HG03469 (cell line): ENCODE data around the gene KLHL2.
"Not testable (repeated sequence)": the region's sequence is repeated elsewhere in the genome, so short reads cannot be mapped to it uniquely, and the experiment has no call there.

Experiments used
- ATAC-seq: cut with Tn5 transposase; IDR thresholded peaks from one replicate; pipeline ENCODE4 v1.9.1; 2021; ENCODE audit warnings: mild to moderate bottlenecking, moderate library complexity, moderate number of reproducible peaks; ENCODE audit not compliant: unreplicated experiment

KLHL2 gene

DNA sequence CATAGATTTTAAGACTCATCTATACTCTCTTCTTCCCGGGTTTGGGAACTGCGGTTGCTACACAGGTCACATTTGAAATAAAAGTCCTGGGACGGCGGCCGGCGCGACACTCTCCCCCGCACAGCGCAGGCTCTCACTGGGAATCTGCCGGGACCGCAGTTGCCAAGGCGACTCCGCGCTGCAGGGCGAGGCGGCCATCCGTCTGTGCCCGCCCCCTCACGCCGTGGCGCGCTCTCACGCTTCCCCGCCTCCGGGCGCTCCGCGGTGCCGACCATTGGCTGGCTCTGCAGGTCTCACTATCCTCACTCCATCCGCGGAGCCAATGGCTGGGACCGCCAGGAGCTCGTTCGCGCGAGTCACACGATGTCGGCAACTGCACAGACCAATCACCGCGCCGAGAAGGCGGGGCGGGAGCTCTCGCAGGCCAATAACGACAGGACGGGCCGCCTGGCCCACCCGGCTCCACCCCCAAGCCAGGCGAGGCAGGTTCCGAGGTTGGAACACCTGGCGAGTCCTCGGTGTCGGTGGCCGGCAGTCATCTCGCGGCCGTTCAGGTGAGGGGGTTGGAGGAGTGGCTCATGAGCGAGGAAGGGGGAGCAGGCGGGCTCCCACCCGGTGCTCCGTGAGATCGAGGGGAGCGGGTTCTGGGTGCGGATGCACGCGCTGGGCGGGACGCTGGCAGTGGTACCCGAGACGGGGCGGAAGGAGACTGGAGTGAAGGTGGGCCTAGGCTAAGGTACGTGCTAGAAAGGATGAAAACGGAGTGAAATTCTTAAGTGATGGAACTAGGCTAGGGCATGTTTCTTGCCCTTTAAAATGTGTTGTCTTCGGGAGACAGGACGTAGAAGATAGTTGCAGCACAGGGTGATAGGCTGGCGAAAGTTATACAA, 120.1 kb downstream of the KLHL2 start, which contains the start of gene MSMO1:
TSS of gene MSMO1 (plus strand) at position 459 of the 890 bp plus-strand sequence. CDS start 5,702 bp downstream, outside the sequence.
- peak; percentile 99 for ATAC-seq

DNA sequence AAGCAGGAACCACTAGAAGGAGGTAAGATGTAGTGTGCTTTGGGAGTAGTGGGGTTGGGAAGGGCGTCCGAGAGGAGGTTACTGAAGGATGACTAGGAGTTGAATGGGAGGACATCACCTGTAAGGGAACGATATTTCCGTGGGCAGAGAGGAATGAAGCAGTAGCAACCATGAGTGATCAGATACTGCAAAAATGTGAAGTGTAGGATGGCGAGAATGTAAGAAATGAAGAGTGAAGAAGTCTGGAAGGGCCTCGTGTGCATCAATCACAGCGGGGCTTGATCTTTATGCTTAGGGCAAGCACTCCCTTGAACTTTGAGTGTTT, 120.7 kb downstream of the KLHL2 start:
- ATAC-seq: no peak

DNA sequence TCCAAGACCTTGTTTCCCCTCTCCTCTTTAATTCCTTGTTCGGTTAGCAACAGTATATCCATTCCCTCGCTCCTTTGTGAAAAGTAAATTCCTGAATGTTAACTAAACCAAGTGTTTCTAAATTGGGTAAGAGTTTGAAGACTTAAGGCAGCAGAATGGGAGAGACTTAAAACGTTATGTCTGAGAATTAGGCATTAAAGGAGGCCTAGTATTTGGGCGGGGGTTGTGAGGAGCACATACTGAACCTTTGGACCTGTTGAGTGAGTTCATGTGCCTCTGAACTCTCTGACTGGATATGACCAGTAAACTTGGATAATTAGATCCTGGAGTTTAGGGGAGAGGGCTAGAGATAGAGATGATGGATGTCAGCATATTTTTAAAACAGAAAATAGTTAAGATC, 121.3 kb downstream of the KLHL2 start:
- no peak for ATAC-seq

DNA sequence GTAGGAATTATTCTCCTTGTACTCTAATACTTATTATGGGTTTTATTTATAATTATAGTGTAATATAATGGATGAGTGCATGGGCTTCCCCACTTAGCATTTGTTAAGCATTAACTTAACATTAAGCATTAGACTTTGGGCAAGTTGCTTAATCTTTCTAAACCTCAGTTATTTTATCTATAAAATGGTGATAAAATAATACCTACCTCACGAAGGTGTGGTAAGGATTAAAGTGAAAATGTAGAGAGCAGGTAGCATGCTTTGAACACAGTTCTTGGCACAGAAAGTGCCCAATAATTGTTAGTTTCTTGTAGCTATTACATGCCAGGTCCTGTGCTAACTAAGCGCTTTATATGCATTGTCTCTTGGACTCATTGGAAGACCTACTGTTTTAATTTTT, 122.7 kb downstream of the KLHL2 start:
- no peak for ATAC-seq

DNA sequence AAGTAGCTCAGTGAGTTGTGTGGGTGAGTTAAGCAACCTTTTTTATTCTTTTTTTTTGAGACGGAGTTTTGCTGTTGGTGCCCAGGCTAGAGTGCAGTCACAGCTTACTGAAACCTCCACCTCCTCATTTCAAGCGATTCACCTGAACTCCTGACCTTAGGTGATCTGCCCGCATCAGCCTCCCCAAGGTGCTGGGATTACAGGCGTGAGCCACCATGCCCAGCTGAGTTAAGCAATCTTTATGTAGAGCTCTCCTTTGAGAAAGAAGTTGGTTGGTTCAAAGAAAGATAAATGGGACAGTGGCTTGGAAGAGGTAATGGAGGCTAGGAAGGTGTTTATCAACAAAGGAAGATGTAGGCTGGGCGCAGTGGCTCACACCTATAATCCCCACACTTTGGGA, 123.3 kb downstream of the KLHL2 start:
- ATAC-seq: no peak

DNA sequence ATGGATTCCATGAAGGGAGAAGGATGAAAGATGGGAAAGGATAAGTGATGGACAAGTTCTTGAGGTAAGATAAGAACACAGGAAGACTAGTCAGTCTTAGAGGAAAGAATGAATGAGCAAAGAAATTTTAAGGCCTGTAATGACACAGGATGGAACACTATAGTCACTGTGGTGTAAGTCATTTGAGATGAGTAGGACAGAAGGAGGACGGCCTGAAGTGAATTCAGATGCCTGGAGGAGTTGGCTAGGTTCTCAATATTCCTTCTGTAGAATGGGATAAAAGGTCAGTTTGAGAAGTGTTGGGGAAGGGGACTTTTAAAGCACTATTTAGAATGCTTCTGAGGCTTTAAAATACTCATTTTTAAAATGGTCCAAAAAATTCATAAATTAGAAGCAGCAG, 124.0 kb downstream of the KLHL2 start:
- no peak for ATAC-seq

DNA sequence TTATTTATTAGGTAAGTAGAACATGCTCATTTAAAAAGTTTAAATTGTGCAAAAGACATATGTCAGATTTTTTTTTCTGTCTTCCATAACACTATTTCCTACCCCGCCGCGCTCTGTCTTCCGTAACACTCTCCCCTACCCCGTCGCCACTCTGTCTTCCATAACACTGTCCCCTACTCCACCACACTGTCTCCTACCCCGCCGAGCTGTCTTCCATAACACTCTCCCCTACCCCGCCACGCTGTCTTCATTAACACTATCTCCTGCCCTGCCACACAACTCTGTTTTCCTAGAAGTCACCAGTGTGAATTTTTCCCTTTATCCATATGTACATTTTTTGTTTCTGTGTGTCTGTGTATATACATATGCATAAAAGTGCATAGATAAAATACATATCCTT, 124.5 kb downstream of the KLHL2 start:
- ATAC-seq: no peak

DNA sequence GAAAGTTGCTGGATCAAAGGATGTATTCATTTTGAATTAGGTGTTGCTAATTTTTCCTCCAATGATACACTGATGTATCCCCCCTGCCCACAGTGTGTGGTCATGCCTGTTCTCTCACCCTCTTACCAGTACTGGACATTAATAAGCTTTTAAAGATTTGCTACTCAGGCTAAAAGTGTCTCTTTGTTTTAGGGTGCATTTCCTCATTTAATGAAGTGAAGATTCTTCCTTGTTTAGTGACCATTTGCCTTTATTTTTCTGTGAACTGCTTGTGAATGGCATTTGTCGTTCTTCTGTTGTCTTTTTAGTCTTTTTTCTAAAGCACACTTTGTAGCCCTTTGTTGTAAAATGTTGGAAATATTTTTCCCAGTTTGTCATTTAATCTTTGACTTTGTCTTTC, 125.1 kb downstream of the KLHL2 start:
- ATAC-seq: no peak

DNA sequence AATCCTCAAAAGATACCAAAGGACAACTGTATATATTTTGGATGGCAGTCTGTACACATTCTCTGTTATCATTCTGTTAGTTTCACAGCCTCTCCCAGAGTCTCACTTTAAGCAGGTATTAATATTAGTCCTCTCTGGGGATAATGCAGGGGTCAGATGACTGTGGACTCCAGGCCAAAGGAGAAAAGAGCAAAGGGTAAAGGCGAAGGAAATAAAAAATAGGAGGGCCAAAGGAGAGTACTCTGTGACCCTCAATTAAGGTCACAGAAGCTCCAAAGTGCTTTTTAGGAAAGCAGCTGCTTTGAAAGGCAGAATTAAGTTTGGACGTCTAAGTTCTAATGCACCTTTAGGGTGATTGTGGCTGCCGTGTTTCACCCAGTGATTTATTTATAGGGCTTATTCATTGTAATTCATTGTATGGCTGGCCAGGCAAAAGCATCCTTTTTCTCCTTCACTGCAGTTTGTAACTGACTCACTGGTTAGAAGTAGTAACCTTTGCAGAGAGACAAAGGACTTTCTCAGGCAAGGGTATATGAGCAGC, 127.9 kb downstream of the KLHL2 start:
- ATAC-seq: no peak

DNA sequence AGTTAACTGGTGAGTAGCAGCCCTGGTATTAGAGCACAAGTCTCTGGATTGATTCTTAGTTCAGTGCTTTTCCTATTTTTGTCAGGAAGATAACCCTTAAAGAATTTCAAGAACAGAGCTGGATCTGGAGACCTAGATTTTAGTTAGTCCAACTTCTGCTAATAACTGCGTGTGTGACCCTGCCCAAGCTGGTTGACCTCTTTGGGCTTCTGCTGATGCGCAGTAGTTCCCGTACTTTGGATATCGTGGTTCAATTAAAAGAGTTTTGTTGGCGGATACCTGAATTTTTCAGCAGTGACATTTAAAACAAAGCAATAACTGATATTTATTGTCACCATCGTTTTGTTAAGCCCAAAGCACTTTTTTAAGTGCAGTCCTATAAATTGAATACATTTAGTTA, 129.4 kb downstream of the KLHL2 start:
- ATAC-seq: no peak

DNA sequence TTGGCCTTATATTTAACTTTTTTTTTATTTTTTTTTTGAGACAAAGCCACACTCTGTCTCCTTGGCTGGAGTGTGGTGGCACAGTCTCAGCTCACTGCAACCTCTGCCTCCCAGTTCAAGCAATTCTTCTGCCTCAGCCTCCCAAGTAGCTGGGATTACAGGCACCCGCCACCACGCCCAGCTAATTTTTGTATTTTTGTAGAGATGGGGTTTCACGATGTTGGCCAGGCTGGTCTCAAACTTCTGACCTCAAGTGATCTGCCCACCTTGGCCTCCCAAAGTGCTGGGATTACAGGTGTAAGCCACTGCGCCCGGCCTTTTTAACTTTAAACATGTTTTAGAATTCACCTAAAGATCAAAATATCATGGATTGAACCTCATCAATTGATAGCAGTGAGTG, 135.0 kb downstream of the KLHL2 start:
- ATAC-seq: not testable (repeated sequence)

DNA sequence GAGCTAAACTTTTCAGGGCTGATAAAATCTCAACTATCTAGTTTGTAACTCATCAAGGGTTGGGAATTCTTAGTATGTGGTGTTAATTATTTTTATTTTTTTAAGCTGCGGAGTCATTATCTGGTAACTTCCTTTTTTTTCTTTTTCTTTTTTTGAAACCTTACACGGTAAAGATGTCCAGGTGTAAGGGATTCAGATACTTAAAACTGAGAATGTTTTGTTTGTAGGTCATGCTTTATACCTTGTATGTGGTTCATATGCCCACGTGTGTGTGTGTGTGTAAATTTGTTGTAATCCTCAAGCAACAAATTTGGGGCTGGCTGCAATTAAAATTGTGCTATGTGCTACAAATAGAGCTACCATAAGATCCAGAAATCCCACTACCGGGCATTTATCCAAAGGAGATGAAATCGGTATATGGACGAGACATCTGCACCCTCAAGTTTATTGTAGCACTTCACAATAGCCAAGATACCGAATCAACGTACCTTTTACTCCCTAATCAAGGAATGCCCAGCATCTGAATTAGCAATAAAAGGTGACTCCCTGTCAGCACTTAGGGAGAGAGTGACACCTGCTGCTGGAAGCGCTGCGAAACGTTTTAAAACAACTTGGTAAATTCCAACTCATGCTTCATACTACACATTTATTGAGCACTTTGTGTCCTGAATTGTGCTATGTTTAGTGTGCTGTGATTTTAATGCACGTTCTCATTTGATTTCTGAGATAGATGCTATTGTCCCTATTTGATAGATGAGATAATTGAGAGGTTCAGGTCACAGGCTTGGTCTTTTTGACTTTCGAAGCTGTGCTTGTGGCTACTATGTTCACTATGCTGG, 136.2 kb downstream of the KLHL2 start:
- ATAC-seq: no peak

DNA sequence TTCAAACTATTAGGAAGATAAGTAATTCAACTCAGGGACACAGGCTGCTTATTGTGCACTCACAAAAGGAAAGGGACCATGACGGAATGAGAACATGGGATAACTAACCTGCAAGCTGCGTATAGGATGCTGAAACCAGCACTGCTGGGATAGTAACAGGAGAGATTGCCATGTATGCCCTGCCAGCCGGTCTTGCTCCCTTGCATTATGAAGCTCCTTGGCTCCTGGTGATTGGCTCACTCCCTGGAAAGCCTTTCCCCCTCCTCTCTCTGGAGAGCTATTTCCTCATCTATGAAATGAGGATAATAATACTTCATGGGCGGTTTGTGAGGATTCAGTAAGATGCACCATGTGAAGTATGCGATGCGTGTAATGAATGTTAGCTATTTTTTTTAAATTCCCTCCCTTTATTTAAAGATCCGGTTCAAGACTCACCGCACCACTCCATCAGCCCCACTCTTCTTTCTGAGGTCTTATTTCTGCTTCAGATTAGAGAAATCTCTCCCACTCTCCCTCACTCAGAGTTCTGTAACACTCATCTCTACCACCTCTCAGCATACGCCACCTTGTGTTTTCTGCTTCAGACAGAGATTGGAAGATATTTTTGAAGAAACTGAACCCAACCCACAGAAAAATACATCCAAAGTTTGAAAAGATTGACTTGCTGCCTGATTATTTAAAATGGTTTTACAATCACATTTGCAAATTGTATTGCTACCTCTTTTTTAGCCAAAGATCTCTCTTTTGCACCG, 138.5 kb downstream of the KLHL2 start:
- no peak for ATAC-seq

DNA sequence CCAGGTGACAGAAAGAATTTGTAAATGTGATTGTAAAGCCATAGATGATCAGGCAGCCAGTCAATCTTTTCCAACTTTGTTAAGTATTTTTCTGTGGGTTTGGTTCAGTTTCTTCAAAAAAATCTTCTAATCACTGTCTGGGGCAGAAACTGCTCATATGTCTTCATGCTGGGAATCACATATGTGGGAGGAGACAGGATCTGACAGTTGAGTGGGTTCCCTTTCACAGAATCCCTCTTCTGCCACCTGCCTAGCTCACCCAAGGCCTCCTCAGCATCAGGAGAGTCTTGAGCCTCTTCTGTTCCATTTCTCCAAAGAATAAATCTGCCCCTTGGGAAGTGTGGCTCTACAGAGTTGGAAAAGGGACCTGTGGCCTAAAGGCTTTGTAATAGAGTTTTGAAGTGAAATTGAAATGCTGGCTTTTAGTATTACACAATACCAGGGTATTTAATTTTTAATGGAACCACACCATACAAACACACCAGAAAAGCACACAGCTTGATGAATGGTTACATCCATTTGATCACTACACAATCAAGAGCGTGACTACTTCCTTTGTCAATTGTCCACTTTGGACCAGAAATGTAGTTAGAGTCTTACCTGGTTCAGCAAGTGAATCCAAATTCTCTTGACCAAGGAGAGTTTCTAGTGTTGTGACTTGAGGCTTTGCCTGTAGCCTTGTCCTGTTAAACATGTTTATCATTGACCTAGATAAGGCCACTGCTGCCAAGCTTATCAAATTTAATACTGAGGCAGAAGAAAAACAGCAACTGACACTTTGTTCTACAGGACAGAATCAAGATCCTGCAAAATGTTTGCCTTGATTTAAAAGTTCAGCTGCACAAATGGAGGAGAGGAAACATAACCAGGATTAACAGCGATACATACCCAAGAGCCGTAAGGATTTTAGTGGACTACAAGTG, 140.5 kb downstream of the KLHL2 start:
- ATAC-seq: no peak

DNA sequence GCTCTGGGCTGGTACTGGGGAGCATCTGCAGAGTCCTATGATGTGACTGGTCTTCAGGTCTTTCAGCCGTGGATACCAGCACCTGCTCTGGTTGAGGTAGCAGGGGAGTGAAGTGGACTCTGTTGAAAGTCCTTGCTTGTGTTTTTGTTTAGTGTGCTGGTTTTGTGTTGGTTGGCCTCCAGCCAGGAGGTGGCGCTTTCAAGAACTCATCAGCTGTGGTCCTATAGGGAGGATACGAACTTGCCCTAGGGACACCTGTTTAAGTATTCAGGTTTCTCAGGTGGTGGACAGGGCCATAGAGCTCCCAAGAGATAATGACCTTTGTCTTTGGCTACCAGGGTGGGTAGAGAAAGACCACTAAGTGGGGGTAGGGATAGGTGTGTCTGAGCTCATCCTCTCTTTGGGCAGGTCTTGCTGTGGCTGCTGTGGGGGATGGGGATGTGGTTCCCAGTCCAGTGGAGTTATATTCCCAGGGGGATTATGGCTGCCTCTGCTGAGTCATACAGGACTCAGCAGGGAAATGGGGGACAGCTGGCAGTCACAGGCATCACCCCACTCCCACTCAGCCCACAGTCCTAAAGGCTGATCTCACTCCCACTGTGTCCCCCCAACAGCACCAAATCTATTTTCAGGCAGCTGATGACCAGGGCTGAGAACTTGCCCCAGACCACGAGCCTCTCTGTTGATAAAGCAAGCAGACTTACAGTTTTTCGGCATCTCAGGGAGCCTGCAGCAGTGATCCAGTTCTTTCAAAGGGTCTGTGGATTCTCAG, 144.2 kb downstream of the KLHL2 start:
- no peak for ATAC-seq

DNA sequence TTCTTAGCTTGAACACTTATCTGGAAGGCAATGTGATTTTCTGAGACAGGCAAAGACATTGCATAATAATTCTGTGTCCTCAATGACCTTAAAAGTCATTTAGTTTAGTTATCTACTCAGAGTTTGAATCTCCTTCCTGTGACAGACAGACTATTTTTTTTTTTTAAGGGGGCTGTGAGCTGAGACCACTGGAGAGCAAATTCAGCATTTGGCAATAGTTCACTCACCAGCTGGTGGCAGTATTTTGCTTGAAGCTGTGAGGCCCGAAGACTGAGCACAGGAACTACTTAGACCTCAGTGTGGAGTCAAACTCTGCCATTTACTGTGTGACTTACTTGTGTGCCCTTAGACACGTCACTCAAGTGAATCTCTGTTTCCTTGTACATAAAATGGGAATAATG, 148.5 kb downstream of the KLHL2 start:
- ATAC-seq: peak; percentile 53

DNA sequence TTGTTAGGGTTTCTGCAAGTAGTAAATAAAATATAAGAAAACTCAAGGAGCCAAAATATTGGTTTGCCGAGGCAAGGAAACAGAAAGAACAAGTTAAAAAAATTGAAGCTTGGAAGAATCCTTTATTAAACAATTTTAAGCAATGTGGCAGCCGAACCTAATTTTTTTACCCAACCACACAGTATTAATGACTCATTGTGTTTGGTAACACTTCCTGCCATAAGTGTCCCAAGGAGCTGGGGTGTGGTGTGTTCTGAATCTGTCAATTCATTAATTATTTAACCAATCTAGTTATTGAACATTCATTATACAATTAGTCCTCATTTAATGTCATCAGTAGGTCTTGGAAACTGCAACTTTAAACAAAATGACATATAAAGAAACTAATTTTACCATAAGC, 152.1 kb downstream of the KLHL2 start:
- no peak for ATAC-seq

DNA sequence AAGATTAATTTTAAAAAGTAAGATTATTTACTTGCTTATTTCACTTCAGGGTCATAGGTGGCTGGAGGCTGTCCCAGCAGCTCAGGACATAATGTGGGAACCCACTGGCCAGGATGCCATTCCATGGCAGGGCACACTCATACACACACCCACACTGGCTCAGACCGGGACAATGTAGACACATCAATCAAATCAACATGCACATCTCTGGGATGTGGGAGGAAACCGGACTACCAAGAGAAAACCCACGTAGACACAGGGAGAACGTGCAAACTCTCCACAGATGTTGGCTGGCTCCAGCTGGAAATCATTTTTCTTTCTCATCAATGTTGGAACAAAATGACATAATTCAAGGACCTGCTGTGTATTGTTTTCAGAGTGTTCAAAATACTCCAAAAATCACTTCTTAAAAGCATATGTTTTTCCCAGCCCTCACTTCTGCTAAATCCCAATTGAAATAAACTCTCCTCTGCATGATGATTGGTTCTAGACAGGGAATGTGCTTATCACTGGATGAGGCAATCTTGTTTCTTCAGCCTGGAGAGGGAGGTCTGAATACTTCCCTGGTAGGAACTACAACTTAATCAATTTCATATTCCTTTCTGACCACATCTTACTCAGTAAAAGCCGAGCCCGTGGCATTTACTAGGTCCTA, 152.8 kb downstream of the KLHL2 start:
- no peak for ATAC-seq
